OCI-LY3 (cell line): Measurements from ENCODE around the gene ARRDC2.

Source experiments
- CTCF ChIP-seq: fragments of 200-600, 300-600 bp; sonication (generic); IDR thresholded peaks from 2 replicates; pipeline ENCODE4 v1.5.1; 2014; ENCODE audit warnings: antibody characterized with exemption, low read length, low read depth
- EZH2phosphoT487 ChIP-seq: fragments of 200-600 bp; shearing (Covaris generic); IDR thresholded peaks from 2 replicates; pipeline ENCODE4 v1.6.1; 2018; ENCODE audit warnings: antibody characterized with exemption, mixed run types, low read depth

- no peak for TF ChIP-seq CTCF
- TF ChIP-seq EZH2phosphoT487 = no peak
Observed at GRCh38 chr19:18013210-18014111, 5.5 kb downstream of the ARRDC2 start.
